Activated B cell treated with CpG ODN at 0.5 μM for 24 hours (primary cell): Measurements from ENCODE around the gene SENP7. TPM values are rescaled to one million over a fixed set of nuclear protein-coding genes. Genes with fewer than 3 reads are reported as not detected.

Experiments used
- ATAC-seq: fragments of 200-7000 bp; cut with Tn5 transposase; one replicate; pipeline ENCODE4 v1.10.0; 2021; ENCODE audit warnings: low read depth, mild to moderate bottlenecking, moderate library complexity
- CTCF ChIA-PET: fragments of 350-600 bp; sonication (Branson Sonifier 250); formaldehyde crosslinking; loops from one replicate; lab custom pipeline; 2021; ENCODE audit warnings: antibody characterized with exemption; lab: Charles Lee
- POLR2A ChIA-PET: fragments of 350-600 bp; sonication (Branson Sonifier 250); formaldehyde crosslinking; loops from one replicate; lab custom pipeline; 2021; ENCODE audit warnings: antibody characterized with exemption; lab: Charles Lee
- DNase-seq: peaks from one replicate; pipeline ENCODE4 v3.0.0; 2022
- H3K27ac Mint-ChIP-seq: one replicate; pipeline ENCODE4 v1.8.0; 2020; ENCODE audit warnings: mixed read lengths
- H3K27me3 Mint-ChIP-seq: one replicate; pipeline ENCODE4 v1.8.0; 2021; ENCODE audit warnings: mixed read lengths
- H3K36me3 Mint-ChIP-seq: one replicate; pipeline ENCODE4 v1.8.0; 2021; ENCODE audit warnings: low read depth, mixed read lengths
- H3K4me1 Mint-ChIP-seq: one replicate; pipeline ENCODE4 v1.8.0; 2021; ENCODE audit warnings: mixed read lengths
- H3K4me3 Mint-ChIP-seq: one replicate; pipeline ENCODE4 v1.8.0; 2020; ENCODE audit warnings: mild to moderate bottlenecking, mixed read lengths
- H3K9me3 Mint-ChIP-seq: one replicate; pipeline ENCODE4 v1.8.0; 2020; ENCODE audit warnings: mixed read lengths
- CTCF ChIP-seq: fragments of 200-600 bp; IDR thresholded peaks from one replicate; pipeline ENCODE4 v1.8.0; 2022; ENCODE audit warnings: antibody characterized with exemption, mild to moderate bottlenecking
- intact Hi-C: fragments of 100-400 bp; cut with micrococcal nuclease; formaldehyde crosslinking; loops from one replicate; pipeline ENCODE4 v1.15.1; 2024
- total RNA-seq: library from RNA; stranded (reverse); gene quantifications from 2 replicates; pipeline ENCODE4 v1.2.3, GENCODE V29; 2022

SENP7 gene
- total RNA-seq, 1 donor from 2014 or later: 22.1 TPM

GRCh38 chr3:101377796-101378195 is 135.2 kb downstream of the SENP7 start:
- Mint-ChIP-seq H3K9me3 (no peaks in the 10 kb centered on the region), H3K36me3 (peaks cover 11% of the 10 kb centered on the region), H3K27ac (no peak overlapping the region), H3K27me3 (no peaks in the 10 kb centered on the region), H3K4me3 (no peak overlapping the region), H3K4me1 (peaks cover 42% of the 10 kb centered on the region)
- intact Hi-C loops: loop anchor here (10.0 kb wide), 1 partner anchor 1333 kb away; no protein-coding TSS in a partner anchor
- TF ChIP-seq CTCF: no peak
- ChIA-PET CTCF (no interaction called here), POLR2A (no interaction called here)
- ATAC-seq (no peak), DNase-seq (no peak)

- no peak overlapping the region for H3K4me3 Mint-ChIP-seq
- no peaks in the 10 kb centered on the region for H3K9me3 Mint-ChIP-seq
- DNase-seq (no peak), ATAC-seq (no peak)
- H3K36me3 Mint-ChIP-seq: peaks cover 11% of the 10 kb centered on the region
- ChIA-PET POLR2A (no interaction called here), CTCF (no interaction called here)
- no peak overlapping the region for H3K27ac Mint-ChIP-seq
- no peak for TF ChIP-seq CTCF
- intact Hi-C loops: loop anchor here (10.0 kb wide), 1 partner anchor 1332 kb away; no protein-coding TSS in a partner anchor
- H3K27me3 Mint-ChIP-seq: no peaks in the 10 kb centered on the region
- peaks cover 42% of the 10 kb centered on the region for H3K4me1 Mint-ChIP-seq
Observed at GRCh38 chr3:101377209-101377608, 135.8 kb downstream of the SENP7 start.

DNA sequence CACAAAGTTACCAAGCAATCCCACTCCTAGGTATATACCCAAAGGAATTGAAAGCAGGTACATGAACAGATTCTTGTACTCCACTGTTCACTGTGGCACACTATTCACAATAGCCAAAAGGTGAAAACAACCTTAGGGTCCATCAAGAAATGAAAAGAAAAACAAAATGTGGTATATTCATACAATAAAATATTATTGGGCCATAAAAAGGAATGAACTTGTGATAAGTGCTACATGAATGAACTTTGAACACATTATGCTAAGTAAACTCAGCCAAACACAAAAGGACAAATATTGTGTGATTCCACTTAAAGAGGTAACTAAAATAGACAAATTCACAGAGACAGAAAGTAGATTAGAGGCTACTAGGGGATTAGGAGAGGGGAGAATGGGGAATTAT is 137.4 kb downstream of the SENP7 start:
- no peak for ATAC-seq
- intact Hi-C loops: loop anchor here (10.0 kb wide), 1 partner anchor 1331 kb away; no protein-coding TSS in a partner anchor
- CTCF ChIA-PET: no interaction called here
- no peak for DNase-seq
- Mint-ChIP-seq H3K27ac (no peak overlapping the region), H3K27me3 (no peaks in the 10 kb centered on the region), H3K4me1 (peaks cover 35% of the 10 kb centered on the region), H3K9me3 (no peaks in the 10 kb centered on the region), H3K4me3 (no peak overlapping the region), H3K36me3 (peaks cover 17% of the 10 kb centered on the region)
- no peak for TF ChIP-seq CTCF
- POLR2A ChIA-PET: no interaction called here

DNA sequence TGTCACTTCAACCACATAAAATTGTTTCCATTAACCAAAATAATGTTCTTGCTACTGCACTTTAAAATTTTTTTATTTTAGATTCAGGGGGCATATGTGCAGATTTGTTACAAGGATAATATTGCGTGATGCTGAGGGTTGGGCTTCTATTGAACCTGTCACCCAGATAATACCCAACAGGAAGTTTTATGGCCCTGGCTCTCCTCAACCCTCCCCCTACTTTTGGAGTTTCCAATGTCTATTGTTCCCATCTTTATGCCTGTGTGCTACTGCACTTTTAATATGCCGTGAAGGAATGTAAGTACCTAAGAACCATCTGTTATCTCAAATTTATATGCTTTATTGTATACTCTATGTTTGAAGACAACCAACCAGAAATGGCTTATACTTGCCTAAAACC is 150.6 kb downstream of the SENP7 start:
- intact Hi-C loops: no loop called here
- ChIA-PET POLR2A (no interaction called here), CTCF (no interaction called here)
- Mint-ChIP-seq H3K27me3 (no peaks in the 10 kb centered on the region), H3K36me3 (peaks cover 68% of the 10 kb centered on the region), H3K4me3 (no peak overlapping the region), H3K4me1 (no peaks in the 10 kb centered on the region), H3K27ac (no peak overlapping the region), H3K9me3 (peaks cover 7% of the 10 kb centered on the region)
- ATAC-seq (no peak), DNase-seq (no peak)
- TF ChIP-seq CTCF: no peak

DNA sequence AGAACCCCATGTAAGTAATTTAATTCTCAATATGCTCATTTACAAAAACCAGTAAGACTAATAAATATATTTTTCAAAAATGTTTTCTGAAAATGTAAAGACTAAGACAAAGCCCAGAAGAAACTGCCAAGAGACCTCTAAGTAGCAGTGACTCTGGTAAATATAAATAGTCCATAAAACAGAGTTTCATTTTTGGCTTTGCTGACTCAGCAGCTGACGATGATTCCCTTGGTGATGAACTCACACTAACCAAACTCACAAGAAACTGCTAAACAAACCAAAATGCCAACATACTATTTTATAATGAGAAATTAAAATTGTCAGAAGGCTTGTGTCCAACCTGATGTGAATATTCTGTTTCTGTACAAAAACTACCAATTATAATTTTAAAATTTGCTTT is 161.2 kb downstream of the SENP7 start:
- H3K27me3 Mint-ChIP-seq: no peaks in the 10 kb centered on the region
- POLR2A ChIA-PET: no interaction called here

More for the DNA sequence above, 161.2 kb downstream of the SENP7 start:
- H3K4me3 Mint-ChIP-seq: no peak overlapping the region
- no peak overlapping the region for H3K27ac Mint-ChIP-seq
- CTCF ChIA-PET: no interaction called here
- DNase-seq (no peak), ATAC-seq (no peak)
- TF ChIP-seq CTCF: no peak
- intact Hi-C loops: no loop called here
- H3K4me1 Mint-ChIP-seq: no peaks in the 10 kb centered on the region
- H3K9me3 Mint-ChIP-seq: no peaks in the 10 kb centered on the region
- peaks cover 36% of the 10 kb centered on the region for H3K36me3 Mint-ChIP-seq
